DMS 273 treated with DMSO at 0.1 percent for 48 hours (cell line): ENCODE measurements around the gene CFHR5.
"Not testable (repeated sequence)": the region's sequence is repeated elsewhere in the genome, so short reads cannot be mapped to it uniquely, and the experiment has no call there.

Source experiments
- DNase-seq: peaks from one replicate; lab custom pipeline; 2025; lab: John Stamatoyannopoulos, UW

The CFHR5 gene

DNA sequence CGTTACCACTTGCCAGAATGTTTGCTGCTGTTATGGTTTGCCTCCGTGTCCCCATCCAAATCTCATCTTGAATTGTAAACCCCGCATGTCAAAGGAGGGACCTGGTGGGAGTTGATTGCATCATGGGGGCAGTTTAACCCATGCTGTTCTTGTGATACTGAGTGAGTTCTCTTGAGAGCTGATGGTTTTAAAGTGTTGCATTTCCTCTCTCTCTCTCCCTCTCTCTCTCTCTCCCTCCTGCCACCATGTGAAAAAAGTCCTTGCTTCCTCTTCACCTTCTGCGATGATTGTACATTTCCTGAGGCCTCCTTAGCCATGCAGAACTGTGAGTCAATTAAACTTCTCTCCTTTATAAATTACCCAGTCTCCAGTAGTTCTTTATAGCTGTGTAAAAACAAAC is 44.4 kb downstream of the CFHR5 start:
- no peak for DNase-seq

DNA sequence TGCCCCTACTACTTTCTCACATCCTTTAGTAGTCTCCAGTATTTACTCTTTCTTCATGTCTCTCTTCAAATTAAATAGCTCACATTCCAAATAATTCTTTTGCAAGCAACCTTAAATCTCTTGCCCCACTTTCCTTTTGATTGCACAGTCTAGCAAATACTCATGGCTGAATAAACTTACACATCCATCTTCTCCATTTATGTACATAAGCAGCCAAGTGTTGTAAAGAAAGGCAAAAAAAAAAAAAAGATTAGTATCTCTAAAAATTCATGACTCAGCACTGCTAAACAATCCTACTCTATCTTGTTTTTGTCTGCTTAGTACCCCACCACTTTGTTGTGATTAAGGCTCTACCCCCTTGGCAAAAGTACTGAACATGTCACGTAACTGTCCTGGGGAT is 47.1 kb downstream of the CFHR5 start:
- DNase-seq = no peak

GRCh38 chr1:197027359-197027758 is 50.0 kb downstream of the CFHR5 start:
- no peak for DNase-seq

DNA sequence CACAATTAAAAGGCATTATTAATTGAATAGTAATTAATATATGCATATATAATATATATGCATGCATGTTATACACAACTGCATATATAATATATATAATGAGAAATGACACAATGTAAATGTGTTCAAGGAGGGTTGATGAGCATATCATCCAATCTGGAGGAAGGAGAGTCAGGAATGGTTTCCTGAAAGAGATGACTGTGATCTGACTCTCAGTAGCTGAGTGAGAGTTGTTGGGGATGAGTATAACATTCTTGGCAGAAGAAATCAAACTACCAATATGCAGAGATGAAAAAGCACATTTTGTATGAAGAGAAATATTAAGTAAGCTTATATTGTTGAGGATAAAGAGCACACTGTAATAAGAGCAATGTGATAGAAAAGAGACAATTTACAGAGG is 52.4 kb downstream of the CFHR5 start:
- no peak for DNase-seq

- DNase-seq = not testable (repeated sequence)
Observed at GRCh38 chr1:197034631-197035339, 57.4 kb downstream of the CFHR5 start.

DNA sequence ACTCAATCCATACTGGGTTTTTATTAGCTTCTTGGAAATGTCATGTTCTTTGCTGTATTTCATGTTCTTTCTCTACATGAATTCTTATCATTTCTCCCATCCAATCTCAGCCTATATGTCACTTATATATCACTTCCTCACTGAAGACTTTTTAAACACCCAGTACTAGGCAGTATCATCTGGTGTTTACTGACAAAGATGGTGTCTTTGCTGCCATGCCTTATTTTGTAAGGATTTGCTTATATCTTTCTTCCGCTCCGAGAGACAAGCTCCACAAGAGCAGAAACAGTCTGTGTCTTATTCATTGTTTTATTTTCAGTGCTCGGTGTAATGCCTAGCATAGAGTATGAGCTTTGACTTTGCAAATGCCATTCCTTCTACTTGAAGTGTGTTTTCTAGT is 59.5 kb downstream of the CFHR5 start:
- DNase-seq = no peak

DNA sequence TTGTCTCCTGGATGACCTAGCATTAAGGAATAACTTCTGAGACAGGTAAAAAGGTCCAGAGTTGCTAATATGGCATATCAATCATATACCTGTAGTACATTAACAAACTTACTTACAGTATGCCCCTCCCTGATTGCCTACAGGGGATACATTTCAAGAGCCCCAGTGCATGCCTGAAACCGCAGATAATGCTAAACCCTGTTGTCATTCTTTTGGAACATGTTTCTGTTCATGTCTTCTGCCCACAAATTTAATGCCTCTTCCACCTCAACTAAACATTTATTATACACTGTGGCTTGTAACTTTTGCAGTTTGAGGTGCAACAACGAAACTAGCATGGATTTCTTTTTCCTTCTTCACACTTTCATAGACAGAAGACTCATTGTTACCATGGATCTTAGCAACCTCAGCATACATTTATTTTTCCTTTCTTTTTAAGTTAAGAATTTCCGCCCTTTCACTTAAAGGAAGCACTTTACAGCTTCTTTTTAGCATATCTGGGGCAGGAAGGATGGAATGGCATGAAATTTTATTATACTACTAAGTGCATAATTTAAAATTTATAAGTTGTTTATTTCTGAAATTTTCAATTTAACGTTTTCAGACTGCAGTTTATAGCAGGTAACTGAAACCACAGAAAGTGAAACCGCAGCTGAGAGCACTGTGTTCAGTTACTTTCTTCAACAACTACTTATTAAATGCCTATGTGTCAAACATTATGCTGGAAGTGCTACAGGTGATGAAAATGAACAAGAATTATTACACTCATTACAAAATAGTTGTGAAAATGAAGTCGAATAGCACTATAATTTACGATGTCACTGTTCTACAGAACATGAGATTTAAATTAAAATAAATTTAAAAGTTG is 64.4 kb downstream of the CFHR5 start:
- DNase-seq = no peak

DNA sequence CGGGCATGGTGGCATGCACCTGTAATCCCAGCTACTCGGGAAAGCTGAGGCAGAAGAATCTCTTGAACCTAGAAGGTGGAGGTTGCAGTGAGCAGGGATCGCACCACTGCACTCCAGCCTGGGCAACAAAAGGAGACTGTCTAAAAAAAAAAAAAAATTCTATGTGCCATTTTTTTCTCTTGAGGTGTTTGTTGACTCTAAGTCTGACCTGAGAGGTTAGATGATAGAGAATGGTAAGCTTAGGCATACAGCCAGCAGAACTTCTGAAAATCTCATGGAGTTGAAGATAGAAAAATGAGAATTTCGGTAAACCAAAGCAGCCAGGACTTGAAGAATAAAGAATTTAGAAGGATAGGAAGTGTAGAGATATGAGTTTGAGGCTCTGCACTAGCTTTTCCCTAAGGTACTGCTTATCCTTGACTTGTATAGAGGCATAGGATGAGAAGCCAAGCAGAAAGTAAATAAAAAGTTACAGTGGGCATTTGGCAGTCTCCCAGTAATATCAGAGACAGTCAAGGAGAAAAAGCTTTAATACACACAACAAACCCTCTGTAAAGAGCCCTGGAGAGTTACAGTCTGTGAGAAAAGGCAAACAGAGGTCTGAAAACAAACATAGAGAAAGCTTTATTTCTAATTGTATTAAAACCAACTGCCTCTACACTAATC is 65.5 kb downstream of the CFHR5 start:
- no peak for DNase-seq

GRCh38 chr1:197049100-197049499 is 71.7 kb downstream of the CFHR5 start:
- no peak for DNase-seq
